ENCODE data around the gene CTNND2. TPM values are rescaled to one million over a fixed set of nuclear protein-coding genes. Genes with fewer than 3 reads are reported as not detected.

CTNND2 gene
- total RNA-seq, 1 donor from 2014 or later: 143 TPM

GRCh38 chr5:11305245-11305644 lies 599.0 kb downstream of the CTNND2 start:
- H3K27me3 Mint-ChIP-seq: no peaks in the 10 kb centered on the region
- no peak for DNase-seq (ENCODE audit: low spot score, unreplicated experiment)
- H3K4me1 Mint-ChIP-seq (ENCODE audit: low read depth): no peaks in the 10 kb centered on the region
- H3K9me3 Mint-ChIP-seq (ENCODE audit: low read depth): no peaks in the 10 kb centered on the region
- TF ChIP-seq CTCF (IDR thresholded peaks at IDR 0.05; ENCODE audit: unreplicated experiment): no peak
- no peak overlapping the region for H3K27ac Mint-ChIP-seq
- H3K36me3 Mint-ChIP-seq (ENCODE audit: insufficient read depth): peaks cover 3% of the 10 kb centered on the region
- H3K4me3 Mint-ChIP-seq (ENCODE audit: low read depth): no peak overlapping the region

GRCh38 chr5:11304641-11305040 lies 599.6 kb downstream of the CTNND2 start:
- no peak for TF ChIP-seq CTCF (IDR thresholded peaks at IDR 0.05; ENCODE audit: unreplicated experiment)
- no peaks in the 10 kb centered on the region for H3K27me3 Mint-ChIP-seq
- H3K36me3 Mint-ChIP-seq (ENCODE audit: insufficient read depth): peaks cover 3% of the 10 kb centered on the region
- H3K9me3 Mint-ChIP-seq (ENCODE audit: low read depth): no peaks in the 10 kb centered on the region
- no peaks in the 10 kb centered on the region for H3K4me1 Mint-ChIP-seq (ENCODE audit: low read depth)
- no peak overlapping the region for H3K4me3 Mint-ChIP-seq (ENCODE audit: low read depth)
- H3K27ac Mint-ChIP-seq: no peak overlapping the region
- no peak for DNase-seq (ENCODE audit: low spot score, unreplicated experiment)

GRCh38 chr5:11302663-11303062 lies 601.6 kb downstream of the CTNND2 start:
- TF ChIP-seq CTCF (IDR thresholded peaks at IDR 0.05; ENCODE audit: unreplicated experiment): no peak
- Mint-ChIP-seq H3K27ac (no peak overlapping the region), H3K4me1 (ENCODE audit: low read depth) (no peaks in the 10 kb centered on the region), H3K36me3 (ENCODE audit: insufficient read depth) (peaks cover 3% of the 10 kb centered on the region), H3K4me3 (ENCODE audit: low read depth) (no peak overlapping the region), H3K27me3 (no peaks in the 10 kb centered on the region), H3K9me3 (ENCODE audit: low read depth) (no peaks in the 10 kb centered on the region)
- no peak for DNase-seq (ENCODE audit: low spot score, unreplicated experiment)

- Mint-ChIP-seq H3K27me3 (no peaks in the 10 kb centered on the region), H3K4me1 (ENCODE audit: low read depth) (no peaks in the 10 kb centered on the region), H3K9me3 (ENCODE audit: low read depth) (no peaks in the 10 kb centered on the region), H3K4me3 (ENCODE audit: low read depth) (no peak overlapping the region), H3K27ac (no peak overlapping the region), H3K36me3 (ENCODE audit: insufficient read depth) (peaks cover 3% of the 10 kb centered on the region)
- no peak for TF ChIP-seq CTCF (IDR thresholded peaks at IDR 0.05; ENCODE audit: unreplicated experiment)
- no peak for DNase-seq (ENCODE audit: low spot score, unreplicated experiment)
These were observed 603.1 kb downstream of the CTNND2 start for GRCh38 chr5:11301171-11301570.

GRCh38 chr5:11300736-11301135 lies 603.5 kb downstream of the CTNND2 start:
- peaks cover 3% of the 10 kb centered on the region for H3K36me3 Mint-ChIP-seq (ENCODE audit: insufficient read depth)
- H3K27ac Mint-ChIP-seq: no peak overlapping the region

More at GRCh38 chr5:11300736-11301135, 603.5 kb downstream of the CTNND2 start:
- no peak for TF ChIP-seq CTCF (IDR thresholded peaks at IDR 0.05; ENCODE audit: unreplicated experiment)
- Mint-ChIP-seq H3K4me1 (ENCODE audit: low read depth) (no peaks in the 10 kb centered on the region), H3K27me3 (no peaks in the 10 kb centered on the region), H3K9me3 (ENCODE audit: low read depth) (no peaks in the 10 kb centered on the region), H3K4me3 (ENCODE audit: low read depth) (no peak overlapping the region)
- DNase-seq (ENCODE audit: low spot score, unreplicated experiment): no peak

Data from progenitor cell of endocrine pancreas (in vitro differentiated cells).